Posterior cingulate gyrus (tissue), 11 donors: ENCODE results near the gene EPHB2.

Experiments used
- DNase-seq, 10 donors: peaks; one replicate each; pipeline versions ENCODE4 v3.0.0 to v3.0.0-alpha.2; 2020 to 2021; ENCODE audit warnings: mixed read lengths in 3 of 10
- intact Hi-C: fragments of 100-400 bp; cut with DNase I; formaldehyde crosslinking; loops from one replicate; pipeline ENCODE4 v1.15.1; 2023

Gene EPHB2

GRCh38 chr1:22845398-22845935, 134.8 kb downstream of the EPHB2 start:
- intact Hi-C loops = no loop called here
- DNase-seq = peak in 2 of 10 donors; percentile 2 to 16

GRCh38 chr1:22846458-22846857, 135.8 kb downstream of the EPHB2 start:
- peak in 3 of 10 donors; percentile 31 to 89 (median 73) for DNase-seq
- intact Hi-C loops = no loop called here

GRCh38 chr1:22847249-22847648, 136.6 kb downstream of the EPHB2 start:
- intact Hi-C loops = no loop called here
- DNase-seq = peak in 1 of 10 donors; percentile 2

GRCh38 chr1:22847709-22848108, 137.1 kb downstream of the EPHB2 start:
- intact Hi-C loops = no loop called here
- DNase-seq = peak in 1 of 10 donors; percentile 8

GRCh38 chr1:22848405-22848804, 137.8 kb downstream of the EPHB2 start:
- intact Hi-C loops = no loop called here
- peak in 2 of 10 donors; percentile 14 to 29 for DNase-seq

GRCh38 chr1:22849770-22850169, 139.1 kb downstream of the EPHB2 start:
- intact Hi-C loops = loop anchor here (10.0 kb wide), 1 partner anchor 45 kb away; no protein-coding TSS in a partner anchor
- DNase-seq = peak in 2 of 10 donors; percentile 3 to 81

GRCh38 chr1:22850281-22850680, 139.6 kb downstream of the EPHB2 start:
- intact Hi-C loops = loop anchor here (10.0 kb wide), 1 partner anchor 45 kb away; no protein-coding TSS in a partner anchor
- DNase-seq = peak in 1 of 10 donors; percentile 64

- intact Hi-C loops = loop anchor here (10.0 kb wide), 1 partner anchor 46 kb away; no protein-coding TSS in a partner anchor
- peak; percentile 60 to 97 (median 82) for DNase-seq
Measured at GRCh38 chr1:22850681-22851080, 140.0 kb downstream of the EPHB2 start.

- intact Hi-C loops = loop anchor here (10.0 kb wide), 1 partner anchor 47 kb away; no protein-coding TSS in a partner anchor
- peak in 2 of 10 donors; percentile 22 to 63 for DNase-seq
Measured at GRCh38 chr1:22851517-22851916, 140.9 kb downstream of the EPHB2 start.

GRCh38 chr1:22852144-22852655, 141.6 kb downstream of the EPHB2 start:
- peak in 2 of 10 donors; percentile 24 to 66 for DNase-seq
- intact Hi-C loops = loop anchor here (10.0 kb wide), 1 partner anchor 47 kb away; no protein-coding TSS in a partner anchor

GRCh38 chr1:22853651-22854185, 143.1 kb downstream of the EPHB2 start:
- intact Hi-C loops = loop anchor here (10.0 kb wide), 1 partner anchor 49 kb away; no protein-coding TSS in a partner anchor
- DNase-seq = peak in 2 of 10 donors; percentile 59 to 60

- intact Hi-C loops = loop anchor here (10.0 kb wide), 1 partner anchor 50 kb away; no protein-coding TSS in a partner anchor
- peak in 6 of 10 donors; percentile 40 to 94 (median 77) for DNase-seq
Measured at GRCh38 chr1:22854688-22855565, 144.3 kb downstream of the EPHB2 start.

- intact Hi-C loops = loop anchor here (10.0 kb wide), 1 partner anchor 51 kb away; no protein-coding TSS in a partner anchor
- peak in 4 of 10 donors; percentile 30 to 79 (median 53) for DNase-seq
Measured at GRCh38 chr1:22855668-22856606, 145.3 kb downstream of the EPHB2 start.

- intact Hi-C loops = loop anchor here (10.0 kb wide), 1 partner anchor 53 kb away; no protein-coding TSS in a partner anchor
- DNase-seq = peak in 2 of 10 donors; percentile 64 to 65
Measured at GRCh38 chr1:22857661-22858060, 147.0 kb downstream of the EPHB2 start.

GRCh38 chr1:22860414-22860800, 149.8 kb downstream of the EPHB2 start:
- intact Hi-C loops = loop anchor here (2.0 kb wide), 1 partner anchor 42 kb away; no protein-coding TSS in a partner anchor
- peak in 2 of 10 donors; percentile 28 to 90 for DNase-seq

- no peak for DNase-seq
- intact Hi-C loops = loop anchor here (2.0 kb wide), 1 partner anchor 42 kb away; no protein-coding TSS in a partner anchor
Measured at GRCh38 chr1:22860883-22861385, 150.3 kb downstream of the EPHB2 start.

- intact Hi-C loops = loop anchor here (1.0 to 2.0 kb wide), 2 partner anchors 43 to 158 kb away; no protein-coding TSS in a partner anchor
- peak in 6 of 10 donors; percentile 44 to 93 (median 58) for DNase-seq
Measured at GRCh38 chr1:22861764-22862440, 151.3 kb downstream of the EPHB2 start.

GRCh38 chr1:22862752-22863151, 152.1 kb downstream of the EPHB2 start:
- intact Hi-C loops = loop anchor here (1.0 kb wide), 1 partner anchor 158 kb away; no protein-coding TSS in a partner anchor
- DNase-seq = no peak
